ENCODE results near the gene CCBE1. TPM values are rescaled to one million over a fixed set of nuclear protein-coding genes. Genes with fewer than 3 reads are reported as not detected.

The CCBE1 gene
- total and polyA plus RNA-seq, 9 of the 15 experiments (the other 6 are each of a cell fraction or from before 2014, with no cell fraction given): 0.20 TPM; not detected in 8

DNA sequence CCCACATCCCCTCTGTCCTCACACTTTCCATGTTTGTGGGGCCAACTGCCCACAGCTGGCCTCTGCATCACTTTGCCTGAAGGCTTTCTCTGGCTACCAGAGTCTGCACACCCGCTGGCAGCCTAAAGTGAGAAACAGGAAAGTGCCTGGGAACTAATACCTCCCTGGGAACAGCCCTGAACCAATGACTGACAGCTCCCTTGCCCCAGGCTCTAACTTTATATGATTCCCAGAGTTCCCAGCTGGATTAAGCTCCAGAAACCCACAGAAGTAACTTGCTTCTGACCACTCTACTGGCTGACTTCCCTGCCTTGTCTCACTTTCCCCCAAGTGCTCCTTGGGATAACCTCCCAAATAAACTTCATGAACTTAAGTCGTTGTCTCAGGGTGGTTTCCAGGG lies 178.5 kb downstream of the CCBE1 start:
- DNase-seq (ENCODE audit: extremely low read depth in 1 of 4, low spot score in 3 of 4) (no peak), ATAC-seq (no peak), FAIRE-seq (no peak)
- Histone ChIP-seq H3K9me1 (ENCODE audit: control insufficient read depth, insufficient read depth, low read length) (no peaks in the 10 kb centered on the region), H3K27me3 (ENCODE audit: control insufficient read depth in 2 of 2, insufficient read depth in 2 of 2, low read length in 2 of 2) (peaks cover 0 to 6% of the 10 kb centered on the region in 2 experiments; a peak in 1 of 5 replicates), H3K79me2 (ENCODE audit: control insufficient read depth, insufficient read depth, low read length) (no peaks in the 10 kb centered on the region), H3K4me3 (no peak overlapping the region), H2AFZ (ENCODE audit: low read depth, low read length) (no peak overlapping the region), H3K36me3 (ENCODE audit: control insufficient read depth, insufficient read depth, low read length) (no peaks in the 10 kb centered on the region), H3K9ac (ENCODE audit: insufficient read depth in 1 of 2, low read depth in 2 of 2, low read length in 2 of 2) (no peak overlapping the region), H3K9me3 (replicated peaks; ENCODE audit: control insufficient read depth, insufficient read depth, low read depth, low read length) (no peaks in the 10 kb centered on the region), H3K4me2 (ENCODE audit: insufficient read depth, low read length) (no peak overlapping the region), H3K4me1 (replicated peaks in 1 of 2; ENCODE audit: control insufficient read depth in 2 of 2, insufficient read depth in 2 of 2, low read length in 2 of 2) (peaks cover 0 to 3% of the 10 kb centered on the region in 2 experiments; a peak in 1 of 5 replicates), H4K20me1 (replicated peaks; ENCODE audit: control insufficient read depth, insufficient read depth, low read length) (peaks cover 4% of the 10 kb centered on the region; the same call in 1 of the 2 replicates), H3K27ac (ENCODE audit: extremely low read depth, low read depth, low read length) (no peak overlapping the region)
- POLR2A ChIA-PET: no interaction called here
- CTCF ChIA-PET (ENCODE audit: low intra/inter-chr PET ratio): no interaction called here
- TF ChIP-seq ZNF121 (CRISPR knock-in tag; conservative IDR thresholded peaks at IDR 0.05): no peak
- no peak for TF ChIP-seq HDAC2 (IDR thresholded peaks at IDR 0.05)
- no peak for TF ChIP-seq ARHGAP35 (IDR thresholded peaks at IDR 0.05; ENCODE audit: partially characterized antibody)
- TF ChIP-seq RAD21 (CRISPR knock-in tag; conservative IDR thresholded peaks at IDR 0.05 in 1 of 2, IDR thresholded peaks at IDR 0.05 in 1 of 2): no peak
- TF ChIP-seq, protein P1, sequence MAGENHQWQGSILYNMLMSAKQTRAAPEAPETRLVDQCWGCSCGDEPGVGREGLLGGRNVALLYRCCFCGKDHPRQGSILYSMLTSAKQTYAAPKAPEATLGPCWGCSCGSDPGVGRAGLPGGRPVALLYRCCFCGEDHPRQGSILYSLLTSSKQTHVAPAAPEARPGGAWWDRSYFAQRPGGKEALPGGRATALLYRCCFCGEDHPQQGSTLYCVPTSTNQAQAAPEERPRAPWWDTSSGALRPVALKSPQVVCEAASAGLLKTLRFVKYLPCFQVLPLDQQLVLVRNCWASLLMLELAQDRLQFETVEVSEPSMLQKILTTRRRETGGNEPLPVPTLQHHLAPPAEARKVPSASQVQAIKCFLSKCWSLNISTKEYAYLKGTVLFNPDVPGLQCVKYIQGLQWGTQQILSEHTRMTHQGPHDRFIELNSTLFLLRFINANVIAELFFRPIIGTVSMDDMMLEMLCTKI (IDR thresholded peaks at IDR 0.05; ENCODE audit: partially characterized antibody): no peak
- TF ChIP-seq BCL6 (CRISPR knock-in tag; IDR thresholded peaks at IDR 0.05): no peak
- TF ChIP-seq SMARCC2 (IDR thresholded peaks at IDR 0.05; ENCODE audit: low read depth): no peak
- TF ChIP-seq MYNN (IDR thresholded peaks at IDR 0.05): no peak
- no peak for TF ChIP-seq MYNN (CRISPR knock-in tag; IDR thresholded peaks at IDR 0.05)
- TF ChIP-seq, protein P2, sequence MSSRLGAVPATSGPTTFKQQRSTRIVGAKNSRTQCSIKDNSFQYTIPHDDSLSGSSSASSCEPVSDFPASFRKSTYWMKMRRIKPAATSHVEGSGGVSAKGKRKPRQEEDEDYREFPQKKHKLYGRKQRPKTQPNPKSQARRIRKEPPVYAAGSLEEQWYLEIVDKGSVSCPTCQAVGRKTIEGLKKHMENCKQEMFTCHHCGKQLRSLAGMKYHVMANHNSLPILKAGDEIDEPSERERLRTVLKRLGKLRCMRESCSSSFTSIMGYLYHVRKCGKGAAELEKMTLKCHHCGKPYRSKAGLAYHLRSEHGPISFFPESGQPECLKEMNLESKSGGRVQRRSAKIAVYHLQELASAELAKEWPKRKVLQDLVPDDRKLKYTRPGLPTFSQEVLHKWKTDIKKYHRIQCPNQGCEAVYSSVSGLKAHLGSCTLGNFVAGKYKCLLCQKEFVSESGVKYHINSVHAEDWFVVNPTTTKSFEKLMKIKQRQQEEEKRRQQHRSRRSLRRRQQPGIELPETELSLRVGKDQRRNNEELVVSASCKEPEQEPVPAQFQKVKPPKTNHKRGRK (tag; IDR thresholded peaks at IDR 0.05): no peak
- no peak for TF ChIP-seq ZNF766 (CRISPR knock-in tag; conservative IDR thresholded peaks at IDR 0.05)
- no peak for TF ChIP-seq TBP (optimal IDR thresholded peaks at IDR 0.05; ENCODE audit: low read depth, low read length)
- TF ChIP-seq KAT7 (CRISPR knock-in tag; IDR thresholded peaks at IDR 0.05; ENCODE audit: borderline replicate concordance): no peak
- TF ChIP-seq ZNF696 (CRISPR knock-in tag; conservative IDR thresholded peaks at IDR 0.05): no peak
- no peak for TF ChIP-seq POLR2B (IDR thresholded peaks at IDR 0.05; ENCODE audit: low read depth, partially characterized antibody)
- TF ChIP-seq, protein P3, sequence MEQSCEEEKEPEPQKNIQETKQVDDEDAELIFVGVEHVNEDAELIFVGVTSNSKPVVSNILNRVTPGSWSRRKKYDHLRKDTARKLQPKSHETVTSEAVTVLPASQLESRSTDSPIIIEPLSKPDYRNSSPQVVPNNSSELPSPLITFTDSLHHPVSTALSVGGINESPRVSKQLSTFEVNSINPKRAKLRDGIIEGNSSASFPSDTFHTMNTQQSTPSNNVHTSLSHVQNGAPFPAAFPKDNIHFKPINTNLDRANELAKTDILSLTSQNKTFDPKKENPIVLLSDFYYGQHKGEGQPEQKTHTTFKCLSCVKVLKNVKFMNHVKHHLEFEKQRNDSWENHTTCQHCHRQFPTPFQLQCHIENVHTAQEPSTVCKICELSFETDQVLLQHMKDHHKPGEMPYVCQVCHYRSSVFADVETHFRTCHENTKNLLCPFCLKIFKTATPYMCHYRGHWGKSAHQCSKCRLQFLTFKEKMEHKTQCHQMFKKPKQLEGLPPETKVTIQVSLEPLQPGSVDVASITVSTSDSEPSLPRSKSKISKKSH (CRISPR knock-in tag; IDR thresholded peaks at IDR 0.05): no peak
- no peak for TF ChIP-seq COPS2 (conservative IDR thresholded peaks at IDR 0.05)
- TF ChIP-seq TRIM28 (IDR thresholded peaks at IDR 0.05): no peak
- 0% methylated on average over 1 of the region's 2 CpGs for WGBS (ENCODE audit: insufficient coverage, low coverage, missing lambda C conversion rate)
- BruUV-seq (replicated peaks): no TSS peak
- intact Hi-C loops (cut with micrococcal nuclease) (no loop called here), in situ Hi-C loops (cut with MboI) (no loop called here)
